HepG2 (cell line): ENCODE data around the gene ATG4A. TPM values are rescaled to one million over a fixed set of nuclear protein-coding genes. Genes with fewer than 3 reads are reported as not detected.

Experiments
- ATAC-seq: fragments of 200-7000 bp; cut with Tn5 transposase; 3 replicates; pipeline ENCODE4 v1.9.1; 2020; ENCODE audit warnings: mild to moderate bottlenecking, moderate library complexity
- BruUV-seq: library from RNA; stranded (reverse); fragments of 400-500 nt; replicated peaks from 2 replicates; lab custom pipeline; 2021; lab: Mats Ljungman, UMichigan
- CTCF ChIA-PET: fragments of 300-600 bp; formaldehyde crosslinking; extraction: SDS; loops from one replicate; lab custom pipeline; 2021; ENCODE audit warnings: low total read pairs, inconsistent platforms, low intra/inter-chr PET ratio; lab: Yijun Ruan, JAX
- POLR2A ChIA-PET: fragments of 350-600 bp; sonication (Branson Sonifier 250); formaldehyde crosslinking; loops from one replicate; lab custom pipeline; 2020; ENCODE audit warnings: antibody characterized with exemption, inconsistent platforms; lab: Yijun Ruan, JAX
- DNase-seq: peaks from one replicate; pipeline ENCODE4 v3.0.0-alpha.2; 2015; ENCODE audit warnings: low spot score
- FAIRE-seq: peaks from 3 replicates; lab custom pipeline; 2011; peaks lifted over from hg19 to GRCh38; lab: Jason Lieb, UNC
- H2AFZ ChIP-seq: one replicate; pipeline ENCODE4 v1.6.1; 2011; ENCODE audit warnings: low read length, inconsistent platforms
- H3K27ac ChIP-seq: fragments of 300-600 bp; 3 replicates; pipeline ENCODE4 v1.8.0; 2011; ENCODE audit warnings: mixed run types, mild to moderate bottlenecking, mixed read lengths, low read length, inconsistent platforms; ENCODE audit not compliant: insufficient read depth; ENCODE audit errors: extremely low read length
- H3K27me3 ChIP-seq, 2 experiments: fragments of 200-600 bp in 1 of 2; 2 replicates in 1 of 2; 3 replicates in 1 of 2; pipeline versions ENCODE4 v1.6.0 to v1.8.0; 2011; ENCODE audit warnings: low read length in 2 of 2, mild to moderate bottlenecking in 2 of 2, moderate library complexity in 2 of 2, inconsistent platforms in 1 of 2; ENCODE audit not compliant: insufficient read depth in 2 of 2, control insufficient read depth in 1 of 2
- H3K36me3 ChIP-seq, 2 experiments: fragments of 200-600 bp in 1 of 2; replicated peaks in 1 of 2; 2 replicates in 1 of 2; 3 replicates in 1 of 2; pipeline versions ENCODE4 v1.5.1 to v1.8.0; 2011; ENCODE audit warnings: low read length in 2 of 2, inconsistent platforms in 1 of 2; ENCODE audit not compliant: insufficient read depth in 2 of 2, control insufficient read depth in 1 of 2
- H3K4me1 ChIP-seq: 2 replicates; pipeline ENCODE4 v1.5.1; 2012; ENCODE audit warnings: low read length, inconsistent platforms; ENCODE audit not compliant: insufficient read depth
- H3K4me2 ChIP-seq: 2 replicates; pipeline ENCODE4 v1.6.0; 2011; ENCODE audit warnings: low read depth, low read length, inconsistent platforms
- H3K4me3 ChIP-seq, 3 experiments: fragments of 200-600 bp in 1 of 3; sonication (generic), shearing (Covaris generic) in 1 of 3; replicated peaks in 1 of 3; 2 replicates each; pipeline ENCODE4 v1.5.1; 2011 to 2016; ENCODE audit warnings: low read length in 3 of 3, inconsistent platforms in 2 of 3, low read depth in 2 of 3, mild to moderate bottlenecking in 2 of 3, control low read depth in 1 of 3, mixed read lengths in 1 of 3; ENCODE audit not compliant: insufficient read depth in 1 of 3
- H3K79me2 ChIP-seq: one replicate; pipeline ENCODE4 v1.6.1; 2011; ENCODE audit warnings: low read length, inconsistent platforms; ENCODE audit not compliant: insufficient read depth
- H3K9ac ChIP-seq: 2 replicates; pipeline ENCODE4 v1.6.0; 2011; ENCODE audit warnings: mild to moderate bottlenecking, low read depth, low read length, inconsistent platforms; ENCODE audit not compliant: insufficient read depth
- H3K9me3 ChIP-seq: 2 replicates; pipeline ENCODE4 v1.5.1; 2012; ENCODE audit warnings: mild to moderate bottlenecking, low read length
- H4K20me1 ChIP-seq: 2 replicates; pipeline ENCODE4 v1.6.0; 2011; ENCODE audit warnings: inconsistent platforms, mild to moderate bottlenecking, low read length, moderate library complexity; ENCODE audit not compliant: insufficient read depth
- CBX2 ChIP-seq, 2 experiments: fragments of 200-600 bp in 1 of 2; sonication (generic); formaldehyde crosslinking in 1 of 2; IDR thresholded peaks; 2 replicates each; pipeline versions ENCODE4 v1.7.0 to v1.8.1; 2018 to 2022; ENCODE audit warnings: low read depth in 2 of 2, low read length in 1 of 2, mild to moderate bottlenecking in 1 of 2, missing genetic modification reagents in 1 of 2
- KAT8 ChIP-seq: IDR thresholded peaks from 2 replicates; pipeline ENCODE4 v1.6.1; 2016; ENCODE audit warnings: missing genetic modification reagents, missing compliant biosample characterization
- NFIC ChIP-seq: IDR thresholded peaks from 2 replicates; pipeline ENCODE4 v1.6.1; 2012; ENCODE audit warnings: mild to moderate bottlenecking, low read length, inconsistent platforms
- POGZ ChIP-seq: sonication (generic); formaldehyde crosslinking; IDR thresholded peaks from 2 replicates; pipeline ENCODE4 v1.4.0; 2020; ENCODE audit warnings: mild to moderate bottlenecking, missing genetic modification reagents
- RAD51 ChIP-seq: fragments of 450-650 bp; IDR thresholded peaks from 2 replicates; pipeline ENCODE4 v1.6.1; 2016; ENCODE audit warnings: borderline replicate concordance
- RXRA ChIP-seq: sonication (generic); formaldehyde crosslinking; IDR thresholded peaks from 2 replicates; pipeline ENCODE4 v1.5.1; 2020; ENCODE audit warnings: missing genetic modification reagents
- TEAD3 ChIP-seq: optimal IDR thresholded peaks from 2 replicates; pipeline ENCODE3; 2016; ENCODE audit warnings: borderline replicate concordance
- TGIF2 ChIP-seq: IDR thresholded peaks from 2 replicates; pipeline ENCODE4 v1.6.1; 2016; ENCODE audit warnings: control low read depth, missing compliant biosample characterization
- ZBTB1 ChIP-seq: sonication (generic); formaldehyde crosslinking; IDR thresholded peaks from 2 replicates; pipeline ENCODE4 v1.4.0; 2020; ENCODE audit warnings: missing genetic modification reagents, borderline replicate concordance
- ZKSCAN8 ChIP-seq: IDR thresholded peaks from 2 replicates; pipeline ENCODE4 v1.6.1; 2016; ENCODE audit warnings: borderline replicate concordance, missing genetic modification reagents, missing compliant biosample characterization
- ZNF180 ChIP-seq: sonication (generic); formaldehyde crosslinking; IDR thresholded peaks from 2 replicates; pipeline ENCODE4 v1.4.0; 2020; ENCODE audit warnings: low read depth, missing genetic modification reagents, borderline replicate concordance
- ZNF282 ChIP-seq: fragments of 450-650 bp; IDR thresholded peaks from 2 replicates; pipeline ENCODE4 v1.6.1; 2018; ENCODE audit not compliant: partially characterized antibody
- ZNF350 ChIP-seq: sonication (generic); formaldehyde crosslinking; IDR thresholded peaks from 2 replicates; pipeline ENCODE4 v1.4.0; 2020; ENCODE audit warnings: mild to moderate bottlenecking, low read depth, missing genetic modification reagents, borderline replicate concordance
- ZNF7 ChIP-seq: IDR thresholded peaks from 2 replicates; pipeline ENCODE4 v1.6.1; 2016; ENCODE audit warnings: missing biosample characterization, missing genetic modification reagents
- ZSCAN29 ChIP-seq: sonication (generic); formaldehyde crosslinking; conservative IDR thresholded peaks from 2 replicates; pipeline ENCODE4 v1.4.0; 2020; ENCODE audit warnings: mild to moderate bottlenecking, missing genetic modification reagents
- WGBS: methylation state at CpG from one replicate; pipeline ENCODE4 v1.1.6; 2017; ENCODE audit warnings: low lambda C conversion rate; 5-methylcytosine and 5-hydroxymethylcytosine counted together
- in situ Hi-C: cut with HindIII; loops from 2 replicates; pipeline ENCODE4 v1.10.0; 2017; ENCODE audit warnings: low pct_unique_long_range_greater_than_20kb; ENCODE audit not compliant: extremely low pct_ligation_motif_present
- intact Hi-C: fragments of 100-400 bp; cut with micrococcal nuclease; formaldehyde crosslinking; loops from one replicate; pipeline ENCODE4 v1.10.0; 2022; ENCODE audit not compliant: unreplicated experiment
- polyA plus RNA-seq, 8 experiments: library from polyadenylated mRNA; depleted of rRNA in 3 of 8; stranded (reverse) in 7 of 8; unstranded in 1 of 8; fragments of >200 nt; fragmentation: Illumina TruSeq in 4 of 8; extraction: Trizol in 4 of 8; gene quantifications; 2 replicates each; pipeline versions ENCODE4 v1.2.1 to v1.2.3, GENCODE V29; 2011 to 2016; ENCODE audit warnings: low read depth in 4 of 8, missing spikeins in 1 of 8, mixed read lengths in 1 of 8; ENCODE audit not compliant: insufficient read depth in 1 of 8
- total RNA-seq, 5 experiments: library from RNA; depleted of rRNA; stranded (reverse); fragments of >200 nt; fragmentation: Illumina TruSeq; extraction: Trizol; gene quantifications; 2 replicates each; pipeline ENCODE4 v1.2.3, GENCODE V29; 2016; ENCODE audit warnings: low read depth in 1 of 5
- TF ChIP-seq, protein P1 (sequence below): sonication (generic); formaldehyde crosslinking; IDR thresholded peaks from 2 replicates; pipeline ENCODE4 v1.4.0; 2020; ENCODE audit warnings: missing genetic modification reagents, borderline replicate concordance
- TF ChIP-seq, protein P2 (sequence below): IDR thresholded peaks from 2 replicates; pipeline ENCODE4 v1.6.1; 2012; ENCODE audit warnings: inconsistent platforms
- TF ChIP-seq, protein P3 (sequence below), 2 experiments: sonication (generic) in 1 of 2; formaldehyde crosslinking in 1 of 2; IDR thresholded peaks; 2 replicates each; pipeline versions ENCODE4 v1.4.0 to v1.6.1; 2016 to 2020; ENCODE audit warnings: borderline replicate concordance in 1 of 2, low read depth in 1 of 2, mild to moderate bottlenecking in 1 of 2, missing genetic modification reagents in 1 of 2

ATG4A gene
- total and polyA plus RNA-seq, 2 of the 13 experiments (the other 11 are each of a cell fraction or from before 2014, with no cell fraction given): 3.3 to 6.3 TPM

DNA sequence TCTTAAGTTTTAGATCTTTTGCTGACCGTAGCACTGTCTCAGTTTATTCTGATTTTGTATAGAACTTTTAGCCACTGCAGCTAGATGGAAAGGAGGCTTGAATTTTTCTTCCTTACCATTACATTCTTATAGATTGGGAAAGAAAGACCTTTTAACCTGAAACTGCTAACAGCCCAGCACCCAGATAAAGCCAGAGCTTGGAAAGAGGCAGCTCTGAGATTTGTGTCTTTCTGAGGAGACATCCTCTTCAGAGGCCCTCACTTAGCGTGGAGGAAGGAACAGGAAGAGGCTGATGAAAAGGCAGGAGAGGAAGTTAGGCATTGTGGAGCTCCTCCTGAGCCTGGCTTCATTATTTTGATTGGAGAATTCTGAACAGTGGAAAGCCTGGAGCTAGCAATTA, 35.1 kb downstream of the ATG4A start (continued):
- TF ChIP-seq, protein P1, sequence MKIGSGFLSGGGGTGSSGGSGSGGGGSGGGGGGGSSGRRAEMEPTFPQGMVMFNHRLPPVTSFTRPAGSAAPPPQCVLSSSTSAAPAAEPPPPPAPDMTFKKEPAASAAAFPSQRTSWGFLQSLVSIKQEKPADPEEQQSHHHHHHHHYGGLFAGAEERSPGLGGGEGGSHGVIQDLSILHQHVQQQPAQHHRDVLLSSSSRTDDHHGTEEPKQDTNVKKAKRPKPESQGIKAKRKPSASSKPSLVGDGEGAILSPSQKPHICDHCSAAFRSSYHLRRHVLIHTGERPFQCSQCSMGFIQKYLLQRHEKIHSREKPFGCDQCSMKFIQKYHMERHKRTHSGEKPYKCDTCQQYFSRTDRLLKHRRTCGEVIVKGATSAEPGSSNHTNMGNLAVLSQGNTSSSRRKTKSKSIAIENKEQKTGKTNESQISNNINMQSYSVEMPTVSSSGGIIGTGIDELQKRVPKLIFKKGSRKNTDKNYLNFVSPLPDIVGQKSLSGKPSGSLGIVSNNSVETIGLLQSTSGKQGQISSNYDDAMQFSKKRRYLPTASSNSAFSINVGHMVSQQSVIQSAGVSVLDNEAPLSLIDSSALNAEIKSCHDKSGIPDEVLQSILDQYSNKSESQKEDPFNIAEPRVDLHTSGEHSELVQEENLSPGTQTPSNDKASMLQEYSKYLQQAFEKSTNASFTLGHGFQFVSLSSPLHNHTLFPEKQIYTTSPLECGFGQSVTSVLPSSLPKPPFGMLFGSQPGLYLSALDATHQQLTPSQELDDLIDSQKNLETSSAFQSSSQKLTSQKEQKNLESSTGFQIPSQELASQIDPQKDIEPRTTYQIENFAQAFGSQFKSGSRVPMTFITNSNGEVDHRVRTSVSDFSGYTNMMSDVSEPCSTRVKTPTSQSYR (CRISPR knock-in tag): no peak
- TF ChIP-seq RXRA (CRISPR knock-in tag) (no peak), ZNF180 (CRISPR knock-in tag) (no peak), RAD51 (no peak), ZNF282 (no peak), ZBTB1 (CRISPR knock-in tag) (no peak), ZNF350 (no peak), ZSCAN29 (no peak), CBX2 (IDR thresholded peaks at IDR 0.05; ENCODE audit: low read depth, low read length) (no peak), CBX2 (CRISPR knock-in tag; IDR thresholded peaks at IDR 0.05; ENCODE audit: low read depth) (no peak)

DNA sequence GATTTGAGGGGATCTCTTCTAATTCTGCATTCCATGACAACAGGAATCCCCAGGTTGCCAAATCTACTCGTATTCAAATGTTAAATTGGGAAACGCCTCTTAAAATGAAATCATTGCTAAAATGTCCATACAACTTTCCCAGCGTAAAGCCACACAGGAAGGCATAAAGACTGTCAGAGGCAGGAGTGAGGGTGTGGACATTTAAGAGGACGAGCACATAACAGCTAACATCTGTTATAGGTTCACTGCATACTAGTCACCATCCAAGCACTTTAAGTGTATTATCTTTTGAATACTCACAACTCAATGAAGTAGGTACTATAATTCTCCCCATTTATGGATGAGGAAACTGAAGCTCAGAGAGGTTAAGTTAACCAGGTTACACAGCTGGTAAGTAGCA, 35.6 kb downstream of the ATG4A start:
- Histone ChIP-seq H3K4me2 (no peak overlapping the region), H3K9ac (no peak overlapping the region), H3K79me2 (no peaks in the 10 kb centered on the region), H4K20me1 (no peaks in the 10 kb centered on the region), H3K9me3 (no peaks in the 10 kb centered on the region), H3K27ac (no peak overlapping the region), H3K36me3 (no peaks in the 10 kb centered on the region), H3K4me1 (no peaks in the 10 kb centered on the region), H3K4me3 (no peak overlapping the region)
- DNase-seq: no peak
- in situ Hi-C loops: no loop called here
- CTCF ChIA-PET: no interaction called here
- BruUV-seq: no TSS peak
- POLR2A ChIA-PET: no interaction called here
- TF ChIP-seq TGIF2 (CRISPR knock-in tag): no peak
- no peak for TF ChIP-seq KAT8
- no peak for TF ChIP-seq POGZ (CRISPR knock-in tag)
- TF ChIP-seq, protein P2, sequence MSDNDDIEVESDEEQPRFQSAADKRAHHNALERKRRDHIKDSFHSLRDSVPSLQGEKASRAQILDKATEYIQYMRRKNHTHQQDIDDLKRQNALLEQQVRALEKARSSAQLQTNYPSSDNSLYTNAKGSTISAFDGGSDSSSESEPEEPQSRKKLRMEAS: no peak
- no peak for TF ChIP-seq TEAD3
- TF ChIP-seq, protein P3, sequence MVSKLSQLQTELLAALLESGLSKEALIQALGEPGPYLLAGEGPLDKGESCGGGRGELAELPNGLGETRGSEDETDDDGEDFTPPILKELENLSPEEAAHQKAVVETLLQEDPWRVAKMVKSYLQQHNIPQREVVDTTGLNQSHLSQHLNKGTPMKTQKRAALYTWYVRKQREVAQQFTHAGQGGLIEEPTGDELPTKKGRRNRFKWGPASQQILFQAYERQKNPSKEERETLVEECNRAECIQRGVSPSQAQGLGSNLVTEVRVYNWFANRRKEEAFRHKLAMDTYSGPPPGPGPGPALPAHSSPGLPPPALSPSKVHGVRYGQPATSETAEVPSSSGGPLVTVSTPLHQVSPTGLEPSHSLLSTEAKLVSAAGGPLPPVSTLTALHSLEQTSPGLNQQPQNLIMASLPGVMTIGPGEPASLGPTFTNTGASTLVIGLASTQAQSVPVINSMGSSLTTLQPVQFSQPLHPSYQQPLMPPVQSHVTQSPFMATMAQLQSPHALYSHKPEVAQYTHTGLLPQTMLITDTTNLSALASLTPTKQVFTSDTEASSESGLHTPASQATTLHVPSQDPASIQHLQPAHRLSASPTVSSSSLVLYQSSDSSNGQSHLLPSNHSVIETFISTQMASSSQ (IDR thresholded peaks at IDR 0.05; ENCODE audit: low read depth): no peak
- TF ChIP-seq, protein P3 (CRISPR knock-in tag; IDR thresholded peaks at IDR 0.05; ENCODE audit: borderline replicate concordance): no peak
- TF ChIP-seq ZSCAN29: no peak
- no peak for TF ChIP-seq ZNF7
- no peak for TF ChIP-seq CBX2 (IDR thresholded peaks at IDR 0.05; ENCODE audit: low read depth, low read length)
- TF ChIP-seq CBX2 (CRISPR knock-in tag; IDR thresholded peaks at IDR 0.05; ENCODE audit: low read depth): no peak
- no peak for TF ChIP-seq ZKSCAN8 (CRISPR knock-in tag)
- TF ChIP-seq NFIC: no peak
- TF ChIP-seq, all 625 proteins: peak for 0
- no peak for FAIRE-seq
- 100% methylated on average over 4 of the region's 4 CpGs for WGBS
- no peaks in the 10 kb centered on the region for H3K27me3 ChIP-seq
- no peak for ATAC-seq
- intact Hi-C loops: no loop called here
- H2AFZ ChIP-seq: no peak overlapping the region
